Stimulated activated CD8-positive, alpha-beta memory T cell treated with anti-CD3 and anti-CD28 coated beads, Interleukin-15, amount 100 ng/mL, for 4 hours (primary cell): ENCODE results near the gene PSMD10.

Source experiments
- DNase-seq, 2 donors: peaks; one replicate each; pipeline ENCODE4 v3.0.0-alpha.2; 2020; ENCODE audit warnings: low read depth in 2 of 2

Gene PSMD10

GRCh38 chrX:108072746-108073145 is 18.6 kb downstream of the PSMD10 start:
- DNase-seq, result no peak

- DNase-seq, result no peak
Observed at GRCh38 chrX:108071578-108071977, 19.8 kb downstream of the PSMD10 start.

GRCh38 chrX:108070891-108071290 is 20.5 kb downstream of the PSMD10 start:
- no peak for DNase-seq

- no peak for DNase-seq
Observed at GRCh38 chrX:108068121-108068520, 23.2 kb downstream of the PSMD10 start.

GRCh38 chrX:108064613-108065012 is 26.7 kb downstream of the PSMD10 start:
- no peak for DNase-seq

- no peak for DNase-seq
Observed at GRCh38 chrX:108064001-108064400, 27.3 kb downstream of the PSMD10 start.

- DNase-seq, result no peak
Observed at GRCh38 chrX:108059801-108060200, 31.5 kb downstream of the PSMD10 start.

- DNase-seq, result no peak
Observed at GRCh38 chrX:108055546-108055945, 35.8 kb downstream of the PSMD10 start.

GRCh38 chrX:108053218-108053617 is 38.1 kb downstream of the PSMD10 start:
- no peak for DNase-seq

- no peak for DNase-seq
Observed at GRCh38 chrX:108049649-108050048, 41.7 kb downstream of the PSMD10 start.

- DNase-seq, result no peak
Observed at GRCh38 chrX:108044554-108045256, 46.6 kb downstream of the PSMD10 start, which contains the start of gene VSIG1. Gene VSIG1, plus strand, starts transcription at chrX:108045065. Its CDS starts 66 bp downstream, at chrX:108045131.

GRCh38 chrX:108036298-108036973 is 54.9 kb downstream of the PSMD10 start:
- DNase-seq, result no peak

- DNase-seq, result no peak
Observed at GRCh38 chrX:108034725-108035124, 56.6 kb downstream of the PSMD10 start.
